HTERT RPE-1 (cell line): ENCODE measurements around the gene MUS81.

Experiments
- in situ Hi-C: fragments of 300-500 bp; cut with MboI; formaldehyde crosslinking; loops from 4 replicates; pipeline ENCODE4 v1.14.3; 2020; ENCODE audit warnings: low sequenced_read_pairs

The MUS81 gene

GRCh38 chr11:65872586-65873317 is 12.5 kb downstream of the MUS81 start, which contains the start of gene EFEMP2:
EFEMP2 (minus strand) TSS chr11:65872800; CDS start chr11:65872354, 446 bp downstream.
- in situ Hi-C loops, result no loop called here

- in situ Hi-C loops, result no loop called here
These were observed 13.3 kb downstream of the MUS81 start for GRCh38 chr11:65873318-65874156.

GRCh38 chr11:65879617-65880016 is 19.4 kb downstream of the MUS81 start, which contains the start of gene CTSW:
CTSW (plus strand) TSS chr11:65879837; CDS start chr11:65879855, 18 bp downstream.
- in situ Hi-C loops, result no loop called here

- in situ Hi-C loops, result no loop called here
These were observed 19.8 kb downstream of the MUS81 start for GRCh38 chr11:65880027-65880426.

GRCh38 chr11:65880844-65881421 is 20.7 kb downstream of the MUS81 start:
- in situ Hi-C loops, result no loop called here

- in situ Hi-C loops, result no loop called here
These were observed 22.2 kb downstream of the MUS81 start for GRCh38 chr11:65882120-65883057.

GRCh38 chr11:65883058-65883761 is 23.0 kb downstream of the MUS81 start:
- in situ Hi-C loops, result no loop called here

GRCh38 chr11:65883786-65884715 is 23.8 kb downstream of the MUS81 start:
- in situ Hi-C loops, result no loop called here

GRCh38 chr11:65884716-65885092 is 24.5 kb downstream of the MUS81 start:
- in situ Hi-C loops, result no loop called here

GRCh38 chr11:65885231-65885630 is 25.0 kb downstream of the MUS81 start:
- in situ Hi-C loops, result no loop called here

GRCh38 chr11:65885808-65886536 is 25.7 kb downstream of the MUS81 start:
- in situ Hi-C loops, result no loop called here

GRCh38 chr11:65886826-65887722 is 26.8 kb downstream of the MUS81 start:
- in situ Hi-C loops, result no loop called here

GRCh38 chr11:65887723-65888162 is 27.5 kb downstream of the MUS81 start:
- in situ Hi-C loops, result no loop called here

- in situ Hi-C loops, result no loop called here
These were observed 28.1 kb downstream of the MUS81 start, which contains the start of gene FIBP for GRCh38 chr11:65888163-65888814. FIBP (minus strand) TSS chr11:65888471; CDS start chr11:65888418, 53 bp downstream.

GRCh38 chr11:65890324-65891218 is 30.3 kb downstream of the MUS81 start, which contains the start of gene CCDC85B:
CCDC85B (plus strand) TSS chr11:65890673; CDS start chr11:65890784, 111 bp downstream.
- in situ Hi-C loops, result no loop called here
